Femur (tissue), 1 donor: ENCODE results near the gene PDE9A.

ENCODE experiments used
- DNase-seq: peaks from one replicate; pipeline ENCODE4 v3.0.0-alpha.2; 2017

The PDE9A gene

DNA sequence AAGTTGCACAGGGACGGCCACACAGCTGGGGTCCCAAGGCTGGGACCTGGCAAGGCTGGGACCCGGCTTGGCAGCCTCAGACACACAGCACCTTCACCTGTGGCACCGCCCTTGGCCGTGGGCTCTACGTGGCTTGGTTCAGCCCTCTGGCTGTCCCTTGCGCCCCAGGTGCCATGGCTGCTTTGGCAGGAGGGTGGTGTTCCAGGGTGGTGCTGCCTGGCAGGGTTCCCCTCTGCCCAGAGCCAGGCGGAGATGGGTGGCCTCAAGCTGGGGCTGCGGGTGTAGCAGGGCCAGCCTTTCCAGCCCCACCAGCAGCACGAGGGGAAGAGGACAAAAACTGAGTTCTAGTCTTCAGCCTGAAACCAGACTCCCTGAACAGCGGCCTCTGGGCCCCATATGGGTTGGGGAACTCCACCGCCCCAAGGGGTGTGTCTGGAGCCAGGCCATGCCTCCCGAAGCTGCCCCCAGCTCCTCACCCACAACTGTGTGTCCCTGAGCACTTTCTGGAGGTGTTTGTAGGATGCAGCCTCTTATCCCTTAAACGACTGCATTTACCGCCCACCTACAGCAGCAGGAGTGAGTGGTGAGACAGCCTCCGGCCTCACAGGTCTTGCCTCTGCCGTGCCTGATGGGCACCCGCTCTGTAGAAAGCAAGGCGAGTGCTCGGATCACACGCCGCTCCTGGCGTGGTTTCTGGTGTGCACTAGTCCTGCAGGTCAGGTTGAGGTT, 92.3 kb downstream of the PDE9A start:
- DNase-seq, result no peak

DNA sequence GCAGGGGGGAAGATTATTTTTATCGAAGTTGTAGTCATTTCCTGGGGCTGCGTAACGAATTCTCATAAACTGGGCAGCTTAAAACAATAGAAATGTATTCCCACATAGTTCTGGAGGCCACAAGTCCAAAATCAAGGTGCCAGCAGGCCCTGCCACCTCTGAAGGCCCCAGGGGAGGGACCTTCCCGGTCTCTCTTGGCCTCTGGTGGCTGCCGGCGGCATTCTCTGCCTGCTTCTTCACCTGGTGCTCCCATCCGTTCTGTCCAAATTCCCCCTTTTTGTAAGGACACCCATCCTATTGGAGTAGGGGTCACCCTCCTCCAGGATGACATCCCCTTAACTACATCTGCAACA, 92.8 kb downstream of the PDE9A start:
- DNase-seq, result no peak

DNA sequence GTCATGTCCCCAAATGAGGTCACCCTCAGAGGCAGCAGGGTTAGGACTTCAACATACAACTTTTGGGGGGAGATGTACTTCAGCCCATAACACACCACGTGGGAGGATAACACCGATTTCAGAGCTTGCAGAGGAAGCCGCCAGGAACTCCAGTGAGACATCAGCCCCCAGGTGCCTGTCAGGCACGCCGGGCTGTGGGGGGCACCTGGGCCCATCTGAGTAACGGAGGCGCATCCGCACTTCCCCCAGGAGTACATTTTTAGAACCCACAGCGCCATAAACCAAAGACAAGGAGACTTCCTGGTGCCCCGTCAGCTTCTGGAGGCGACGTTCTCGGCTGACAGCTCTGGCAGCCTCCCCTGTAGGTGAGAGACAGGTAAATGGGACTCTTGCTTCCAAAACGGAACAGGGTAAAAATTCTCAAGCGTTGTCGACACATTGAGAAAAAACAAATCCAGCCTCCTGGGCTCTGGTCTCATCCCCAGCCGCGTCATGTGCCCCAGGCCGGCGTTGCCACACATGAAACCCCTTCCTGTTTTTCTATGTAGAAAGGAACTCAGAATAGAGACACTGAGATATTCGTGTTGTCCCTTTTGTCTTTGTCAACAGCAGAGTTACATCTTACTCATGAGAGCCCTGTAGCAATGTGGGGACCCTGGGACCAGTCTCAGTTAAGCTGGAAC, 93.3 kb downstream of the PDE9A start:
- DNase-seq, result peak; percentile 44

- DNase-seq, result no peak
Measured at GRCh38 chr21:42747276-42747701, 93.9 kb downstream of the PDE9A start.

DNA sequence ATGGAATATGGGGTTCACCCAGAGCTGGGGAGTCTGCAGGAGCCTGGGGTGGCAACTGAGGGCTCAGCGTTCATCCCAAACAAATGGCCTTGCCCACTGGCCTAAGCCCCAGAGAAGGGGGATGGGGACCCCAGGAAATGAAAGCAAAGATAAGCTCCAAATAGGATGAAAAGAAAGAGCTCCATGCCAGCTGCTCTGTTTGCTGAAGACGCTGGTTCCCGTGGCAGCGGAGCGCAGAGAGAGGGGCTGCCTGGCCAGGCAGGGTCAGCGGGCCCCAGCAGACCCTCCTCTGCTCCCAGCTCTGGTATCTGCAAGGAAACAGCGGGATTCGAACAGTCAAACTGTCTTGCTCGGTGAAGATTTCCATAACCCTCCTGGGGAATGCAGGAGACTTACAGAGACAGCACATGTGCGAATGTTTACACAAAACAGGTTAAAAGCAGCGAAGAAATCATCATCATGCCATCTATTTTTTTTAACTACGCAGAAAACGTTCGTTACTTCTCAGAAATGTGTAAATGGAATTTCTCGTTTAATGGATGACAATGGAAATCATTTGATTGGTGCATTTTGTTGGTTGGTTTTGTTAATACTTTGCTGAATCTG, 94.4 kb downstream of the PDE9A start:
- DNase-seq, result no peak

GRCh38 chr21:42748620-42749176, 95.3 kb downstream of the PDE9A start:
- DNase-seq, result no peak

DNA sequence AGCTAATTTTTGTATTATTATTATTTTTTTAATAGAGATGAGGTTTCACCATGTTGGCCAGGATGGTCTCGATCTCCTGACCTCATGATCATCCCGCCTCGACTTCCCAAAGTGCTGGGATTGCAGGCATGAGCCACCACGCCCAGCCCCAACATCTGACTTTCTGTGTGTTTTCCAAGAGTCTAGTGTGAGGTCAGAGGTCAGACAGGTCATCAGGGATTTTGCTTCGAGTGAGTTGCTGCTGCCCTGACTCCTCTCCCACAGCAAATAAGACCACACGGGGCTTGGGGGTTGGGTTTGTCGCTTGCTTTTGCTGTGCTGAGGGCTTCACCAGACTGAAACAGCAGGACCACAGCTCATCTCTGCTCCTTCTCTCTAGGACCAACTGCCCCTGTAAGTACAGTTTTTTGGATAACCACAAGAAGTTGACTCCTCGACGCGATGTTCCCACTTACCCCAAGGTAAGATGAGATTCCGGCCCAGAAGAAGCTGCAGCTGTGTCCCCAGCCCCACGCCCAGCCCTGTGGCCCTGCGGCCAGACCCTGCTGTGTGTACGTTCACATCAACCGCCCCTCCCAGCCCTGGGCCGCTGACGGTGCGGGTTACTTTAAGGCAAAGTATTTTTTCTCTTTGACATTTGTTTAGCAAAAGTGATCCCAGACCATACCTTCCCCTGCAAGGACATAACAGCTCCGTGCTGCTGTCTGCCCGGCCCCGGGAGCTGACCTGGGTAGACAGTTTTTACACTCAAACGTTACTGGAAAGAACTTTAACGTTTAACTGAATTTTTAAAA, 97.5 kb downstream of the PDE9A start:
- DNase-seq, result no peak

- DNase-seq, result no peak
Measured at GRCh38 chr21:42751866-42752265, 98.4 kb downstream of the PDE9A start.

DNA sequence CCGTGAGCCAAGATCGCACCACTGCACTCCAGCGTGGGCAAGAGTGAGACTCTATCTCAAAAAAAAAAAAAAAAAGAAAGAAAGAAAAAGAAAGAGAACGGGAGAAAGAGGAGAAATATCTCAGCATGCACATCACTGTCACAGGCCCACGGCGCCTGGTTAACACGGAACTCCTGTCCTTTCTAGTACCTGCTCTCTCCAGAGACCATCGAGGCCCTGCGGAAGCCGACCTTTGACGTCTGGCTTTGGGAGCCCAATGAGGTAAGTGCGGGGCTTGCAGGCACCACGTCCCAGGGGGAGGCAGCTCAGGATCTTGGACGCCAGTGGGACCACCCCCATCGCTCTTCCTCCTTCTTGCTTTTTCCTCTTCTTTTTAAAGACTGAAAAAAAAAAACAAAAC, 100.4 kb downstream of the PDE9A start:
- no peak for DNase-seq

- DNase-seq, result no peak
Measured at GRCh38 chr21:42754270-42754933, 101.0 kb downstream of the PDE9A start.

- no peak for DNase-seq
Measured at GRCh38 chr21:42755031-42755665, 101.7 kb downstream of the PDE9A start.

GRCh38 chr21:42755766-42756579, 102.6 kb downstream of the PDE9A start:
- no peak for DNase-seq

DNA sequence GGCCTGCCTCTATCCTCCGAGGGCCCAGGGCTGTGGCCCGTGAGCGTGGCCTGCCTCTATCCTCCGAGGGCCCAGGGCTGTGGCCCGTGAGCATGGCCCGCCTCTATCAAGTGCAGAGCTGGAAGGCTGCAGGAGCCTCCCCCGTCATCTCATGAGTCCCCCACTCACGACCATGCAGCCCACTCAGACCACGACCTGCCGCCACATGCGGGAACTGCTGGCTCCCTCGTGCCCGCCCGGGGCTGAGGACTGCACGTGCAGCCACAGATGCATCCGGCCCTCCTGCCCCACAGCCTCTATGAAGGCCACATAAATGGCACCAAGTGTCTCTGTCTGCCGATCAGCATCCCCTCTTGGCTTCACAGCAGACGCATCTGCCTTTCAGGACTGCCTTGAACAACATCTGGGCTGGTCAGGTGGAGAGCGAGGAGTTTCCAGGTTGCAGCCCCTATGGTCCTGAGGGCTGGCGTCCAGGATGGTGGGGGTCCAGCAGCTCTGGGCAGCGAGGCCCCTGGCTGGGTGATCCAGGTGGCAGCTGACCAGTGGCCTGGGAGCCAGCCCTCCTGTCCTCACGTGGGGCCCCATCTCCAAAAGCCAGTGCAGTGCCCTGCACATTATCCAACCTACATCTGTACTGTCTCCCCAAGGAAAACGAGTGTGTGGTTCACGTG, 103.3 kb downstream of the PDE9A start:
- no peak for DNase-seq

GRCh38 chr21:42757422-42757821, 104.0 kb downstream of the PDE9A start:
- no peak for DNase-seq

GRCh38 chr21:42757826-42758655, 104.6 kb downstream of the PDE9A start:
- DNase-seq, result no peak

DNA sequence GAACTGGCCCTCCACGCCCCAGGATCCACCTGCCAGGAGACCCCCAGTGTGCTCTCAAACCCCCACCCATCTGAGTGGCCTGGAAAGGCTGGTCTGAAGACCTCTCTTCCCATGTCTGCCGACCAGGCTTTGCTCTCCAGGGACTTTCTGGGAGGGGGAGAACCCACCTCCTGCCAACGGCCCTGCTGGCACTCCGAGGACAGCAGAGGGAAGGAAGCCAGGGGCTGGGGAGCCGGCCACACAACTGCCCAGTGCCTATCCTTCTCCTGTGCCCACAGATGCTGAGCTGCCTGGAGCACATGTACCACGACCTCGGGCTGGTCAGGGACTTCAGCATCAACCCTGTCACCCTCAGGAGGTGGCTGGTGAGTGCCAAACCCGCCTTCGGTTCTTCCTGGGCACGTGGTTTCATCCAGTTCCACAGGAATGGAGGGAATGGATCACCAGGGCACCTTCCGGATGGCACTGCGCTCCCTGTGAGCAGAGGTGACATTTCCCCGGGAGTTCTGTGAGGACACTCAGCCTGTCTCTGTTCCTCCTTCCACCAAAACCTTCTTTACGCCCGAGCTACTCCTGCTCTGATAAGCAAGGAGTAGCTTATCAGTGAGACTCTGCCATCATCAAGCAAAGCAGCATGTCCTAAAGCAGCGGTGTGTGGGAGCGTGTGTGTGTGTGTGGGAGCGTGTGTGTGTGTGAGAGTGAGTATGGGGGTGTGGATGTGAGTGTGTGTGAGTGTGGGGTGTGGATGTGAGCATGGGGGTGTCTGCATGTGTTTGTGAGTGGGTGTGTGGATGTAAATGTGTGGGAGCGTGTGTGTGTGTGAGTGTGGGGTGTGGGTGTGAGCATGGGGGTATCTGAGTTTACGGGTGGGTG, 105.5 kb downstream of the PDE9A start:
- no peak for DNase-seq

- no peak for DNase-seq
Measured at GRCh38 chr21:42759594-42759927, 106.1 kb downstream of the PDE9A start.

DNA sequence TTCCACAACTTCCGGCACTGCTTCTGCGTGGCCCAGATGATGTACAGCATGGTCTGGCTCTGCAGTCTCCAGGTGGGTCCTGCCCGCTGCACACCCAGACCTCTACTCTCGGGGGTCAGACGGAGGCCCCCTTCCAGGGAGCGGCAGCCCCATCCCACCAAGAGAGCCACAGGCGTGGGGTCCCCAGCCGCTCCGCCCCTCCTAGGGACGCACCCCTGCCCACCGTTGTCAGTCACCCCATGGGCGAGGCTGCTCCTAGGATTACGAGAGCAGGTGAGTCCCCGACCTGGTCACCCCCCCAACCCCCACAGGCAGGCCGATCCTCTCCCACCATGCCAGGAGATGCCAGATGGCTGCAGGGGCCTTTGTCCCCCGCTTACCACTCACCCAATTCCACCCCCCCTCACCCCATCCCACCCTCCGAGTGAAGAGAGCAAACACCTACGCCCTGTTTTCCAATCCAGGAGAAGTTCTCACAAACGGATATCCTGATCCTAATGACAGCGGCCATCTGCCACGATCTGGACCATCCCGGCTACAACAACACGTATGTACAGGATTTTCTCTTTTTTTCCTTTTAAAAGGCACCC, 107.0 kb downstream of the PDE9A start:
- DNase-seq, result no peak
